ENCODE measurements around the gene LMO4. TPM values are rescaled to one million over a fixed set of nuclear protein-coding genes. Genes with fewer than 3 reads are reported as not detected.

LMO4 gene
- total and polyA plus RNA-seq, 12 donors, result 10.3 to 26.9 (median 21.3) TPM

DNA sequence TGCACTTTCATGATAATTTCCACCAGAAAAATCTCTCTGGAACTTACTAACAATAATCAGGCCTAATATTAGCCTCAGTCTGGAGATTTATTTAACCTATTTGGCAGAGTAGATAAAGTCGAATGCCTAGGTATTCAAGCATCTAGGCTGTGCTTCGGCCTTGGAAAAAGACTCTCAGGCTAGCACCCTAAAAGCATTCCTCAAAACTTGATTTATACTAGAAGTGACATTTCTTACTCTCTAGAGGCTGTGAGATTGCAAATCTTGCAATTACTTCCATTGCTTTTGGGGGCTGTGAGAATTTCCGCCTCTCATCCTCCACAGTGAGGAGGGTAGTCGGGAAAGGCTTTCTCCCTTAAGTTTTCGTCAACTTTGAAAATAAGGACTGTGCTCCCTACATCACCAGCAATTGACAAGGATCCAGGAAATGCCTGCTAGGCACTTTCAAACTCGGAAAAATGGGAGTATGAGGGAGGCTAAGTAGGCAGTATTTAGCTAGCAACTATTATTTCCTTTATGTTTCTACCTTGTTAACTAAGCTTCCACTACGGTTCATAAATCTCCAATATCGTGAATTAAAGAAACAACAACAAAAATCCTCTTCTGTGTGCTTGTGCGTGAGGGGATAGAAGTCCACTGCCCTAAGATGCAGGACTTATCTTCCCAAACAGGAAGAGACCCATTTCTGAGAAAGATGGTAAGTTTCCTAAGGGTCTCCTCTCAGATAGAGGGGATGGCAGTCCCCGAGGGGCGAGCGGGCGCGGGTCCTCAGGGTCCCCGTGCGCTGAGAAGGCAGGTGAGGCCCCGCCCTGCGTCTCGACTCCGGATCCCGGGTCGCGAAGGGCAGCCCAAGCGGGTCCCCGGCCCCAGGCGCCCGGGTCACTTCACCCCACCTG is 1.1 kb upstream of the LMO4 start:
- Histone ChIP-seq H3K27ac (peak overlapping the region; percentile 17 to 96 (median 91)), H3K27me3 (no peaks in the 10 kb centered on the region), H3K4me3 (peak overlapping the region in 3 of 4 donors; percentile 4 to 94 (median 81)), H3K36me3 (replicated peaks in 1 of 2) (no peaks in the 10 kb centered on the region), H3K9me3 (replicated peaks in 1 of 3) (no peaks in the 10 kb centered on the region), H3K4me1 (replicated peaks in 1 of 2) (peaks cover 13 to 24% of the 10 kb centered on the region in 2 donors)
- WGBS, 4 donors, result 9 to 19% (median 10%) methylated on average over 13 to 27 of the region's 27 CpGs
- intact Hi-C loops (cut with DNase I), result loop anchor here (10.0 kb wide), 1 partner anchor 627 kb away; no protein-coding TSS in a partner anchor
- TF ChIP-seq POLR2A (IDR thresholded peaks at IDR 0.05) (no peak), CTCF (IDR thresholded peaks at IDR 0.05) (no peak)
- DNase-seq, result no peak

DNA sequence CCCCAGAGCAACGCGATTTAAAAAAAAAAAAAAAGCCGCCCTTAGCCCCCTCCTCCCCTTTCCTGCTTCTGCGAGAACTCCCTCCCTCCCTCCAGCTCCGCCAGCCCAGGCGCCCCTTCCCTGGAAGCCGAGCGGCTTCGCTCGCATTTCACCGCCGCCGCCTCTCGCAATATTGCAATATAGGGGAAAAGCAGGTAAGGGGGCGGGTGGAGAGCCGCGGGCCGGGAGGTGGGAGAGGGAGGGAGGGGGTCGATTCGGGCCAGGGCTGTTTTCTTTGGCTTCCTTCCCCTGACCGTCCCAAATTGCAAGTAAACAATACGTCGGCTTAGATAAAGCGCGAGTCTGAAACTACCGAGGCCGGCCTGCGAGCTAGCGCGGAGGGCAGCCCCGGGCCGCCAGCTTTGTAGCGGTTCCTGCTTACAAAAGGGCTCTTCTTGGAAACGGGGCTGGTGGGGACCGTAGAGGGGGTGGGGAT is 408 bp downstream of the LMO4 start:
- no peaks in the 10 kb centered on the region for H3K9me3 ChIP-seq (replicated peaks in 1 of 3)
- no peaks in the 10 kb centered on the region for H3K36me3 ChIP-seq (replicated peaks in 1 of 2)
- TF ChIP-seq POLR2A (IDR thresholded peaks at IDR 0.05) (no peak), CTCF (IDR thresholded peaks at IDR 0.05) (no peak)
- WGBS, 4 donors, result 0 to 1% (median 1%) methylated on average over 14 to 35 of the region's 35 CpGs
- H3K4me1 ChIP-seq (replicated peaks in 1 of 2), result peaks cover 13 to 29% of the 10 kb centered on the region in 2 donors
- DNase-seq, result peak; percentile 41 to 73 (median 56)
- H3K27me3 ChIP-seq, result no peaks in the 10 kb centered on the region
- peak overlapping the region; percentile 24 to 94 (median 78) for H3K4me3 ChIP-seq
- intact Hi-C loops (cut with DNase I), result loop anchor here (10.0 kb wide), 1 partner anchor 626 kb away; no protein-coding TSS in a partner anchor
- peak overlapping the region; percentile 71 to 96 (median 91) for H3K27ac ChIP-seq

GRCh38 chr1:87329526-87330056 is 911 bp downstream of the LMO4 start:
- no peak for TF ChIP-seq CTCF (IDR thresholded peaks at IDR 0.05)
- TF ChIP-seq POLR2A (IDR thresholded peaks at IDR 0.05), result no peak
- no peaks in the 10 kb centered on the region for H3K9me3 ChIP-seq (replicated peaks in 1 of 3)
- peak overlapping the region; percentile 71 to 96 (median 91) for H3K27ac ChIP-seq
- peak overlapping the region; percentile 13 to 94 (median 78) for H3K4me3 ChIP-seq
- DNase-seq, result no peak
- intact Hi-C loops (cut with DNase I), result loop anchor here (10.0 kb wide), 1 partner anchor 625 kb away; no protein-coding TSS in a partner anchor
- H3K27me3 ChIP-seq, result no peaks in the 10 kb centered on the region
- 0 to 1% (median 1%) methylated on average over 7 of the region's 7 CpGs for WGBS, 4 donors
- H3K4me1 ChIP-seq (replicated peaks in 1 of 2), result peaks cover 18 to 33% of the 10 kb centered on the region in 2 donors
- no peaks in the 10 kb centered on the region for H3K36me3 ChIP-seq (replicated peaks in 1 of 2)

Data from adrenal gland (tissue), 12 donors.